ELF-1 (cell line): Measurements from ENCODE around the gene KCNK18.
A peak's percentile ranks its signal among the peaks of the same experiment; 100 is the strongest.

Source experiments
- DNase-seq: peaks from one replicate; pipeline ENCODE4 v3.0.0-alpha.2; 2016; ENCODE audit warnings: low read depth, low spot score

Gene KCNK18

GRCh38 chr10:117250411-117250810 lies 53.1 kb downstream of the KCNK18 start:
- no peak for DNase-seq

- peak; percentile 53 for DNase-seq
These were observed 56.6 kb downstream of the KCNK18 start for GRCh38 chr10:117253908-117254307.

- no peak for DNase-seq
These were observed 57.0 kb downstream of the KCNK18 start for GRCh38 chr10:117254338-117254737.

- DNase-seq: no peak
These were observed 57.8 kb downstream of the KCNK18 start for GRCh38 chr10:117254774-117255735.

- DNase-seq: no peak
These were observed 58.7 kb downstream of the KCNK18 start for GRCh38 chr10:117255835-117256460.

GRCh38 chr10:117256910-117257309 lies 59.6 kb downstream of the KCNK18 start:
- no peak for DNase-seq

GRCh38 chr10:117257721-117258120 lies 60.4 kb downstream of the KCNK18 start:
- DNase-seq: peak; percentile 14

GRCh38 chr10:117259279-117259678 lies 62.0 kb downstream of the KCNK18 start:
- DNase-seq: no peak
